Myocyte (in vitro differentiated cells): ENCODE measurements around the gene ERF. TPM values are rescaled to one million over a fixed set of nuclear protein-coding genes. Genes with fewer than 3 reads are reported as not detected.

ENCODE experiments used
- DNase-seq: peaks from one replicate; pipeline ENCODE4 v3.0.0-alpha.2; 2012; ENCODE audit warnings: low read depth
- total RNA-seq: library from RNA; depleted of rRNA; stranded (reverse); fragments of >200 nt; gene quantifications from 2 replicates; pipeline ENCODE4 v1.2.3, GENCODE V29; 2014

ERF gene
- total RNA-seq, 1 donor from 2014 or later: 55.2 TPM

DNA sequence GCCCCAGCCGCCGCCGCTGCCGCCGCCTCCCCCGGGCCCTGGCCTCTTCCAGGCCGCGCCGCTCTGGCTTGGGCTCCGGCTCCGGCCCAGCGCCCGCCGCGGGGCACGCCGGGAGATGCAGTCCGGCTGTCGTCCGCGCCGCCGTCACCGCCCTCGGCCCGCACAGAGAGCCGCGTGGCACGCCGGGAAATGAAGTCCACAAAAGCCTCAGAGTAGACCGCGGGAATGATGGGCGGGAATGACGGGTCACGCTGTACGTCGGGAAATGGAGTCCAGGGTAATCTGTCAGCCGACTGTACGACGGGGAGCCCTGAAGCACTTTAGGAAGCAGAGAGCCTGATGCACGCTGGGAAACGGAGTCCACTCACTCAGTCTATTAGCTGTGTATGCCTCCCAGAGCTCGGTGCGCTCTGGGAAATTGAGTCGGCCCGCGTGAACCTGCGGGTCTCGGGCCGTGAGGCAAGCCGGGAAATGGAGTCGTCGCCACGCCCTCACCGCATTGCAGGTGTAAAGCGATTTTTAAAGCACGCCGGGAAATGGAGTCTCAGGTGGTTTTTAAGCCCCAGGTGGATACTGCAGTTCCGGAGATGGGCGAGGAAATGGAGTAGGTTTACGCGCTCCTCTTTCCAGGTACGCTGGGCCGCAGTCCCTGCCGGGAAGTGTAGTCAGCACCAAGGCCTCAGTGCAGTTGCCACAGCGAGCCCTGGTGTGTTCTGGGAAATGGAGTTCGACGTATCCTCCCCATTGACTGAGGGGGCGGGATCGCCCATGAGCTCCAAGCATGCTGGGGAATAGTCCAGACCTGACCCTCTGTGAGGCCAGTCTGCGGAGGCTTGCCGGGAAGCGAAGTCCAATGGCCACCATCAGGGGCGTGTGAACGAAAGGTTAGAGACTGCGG is 12.2 kb downstream of the ERF start, which contains the start of gene GSK3A:
GSK3A (minus strand) TSS at position 91 of the 898 bp plus-strand sequence. CDS start 137 bp downstream, outside the sequence.
- peak; percentile 100 for DNase-seq

DNA sequence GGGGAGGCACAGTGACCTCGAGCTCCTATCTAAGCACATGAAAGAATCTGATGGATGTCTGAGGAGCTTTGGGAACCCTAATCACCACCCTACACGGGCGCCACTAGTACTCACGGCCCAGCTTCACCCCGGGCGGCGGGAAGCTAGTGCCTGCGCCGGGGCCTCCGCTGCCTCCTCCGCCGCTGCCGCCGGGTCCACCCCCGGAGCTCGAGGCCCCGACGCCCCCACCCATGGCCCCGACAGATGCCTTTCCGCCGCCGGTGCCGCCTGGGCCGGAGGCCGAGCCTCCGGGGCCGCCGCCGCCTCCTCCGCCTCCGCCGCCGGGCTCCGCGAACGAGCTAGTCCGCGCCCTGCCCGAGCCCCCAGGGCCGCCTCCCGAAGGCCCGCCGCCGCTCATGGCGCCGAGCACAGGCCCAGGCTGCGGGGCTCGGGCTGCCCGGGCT is 12.8 kb downstream of the ERF start:
- peak; percentile 10 for DNase-seq

DNA sequence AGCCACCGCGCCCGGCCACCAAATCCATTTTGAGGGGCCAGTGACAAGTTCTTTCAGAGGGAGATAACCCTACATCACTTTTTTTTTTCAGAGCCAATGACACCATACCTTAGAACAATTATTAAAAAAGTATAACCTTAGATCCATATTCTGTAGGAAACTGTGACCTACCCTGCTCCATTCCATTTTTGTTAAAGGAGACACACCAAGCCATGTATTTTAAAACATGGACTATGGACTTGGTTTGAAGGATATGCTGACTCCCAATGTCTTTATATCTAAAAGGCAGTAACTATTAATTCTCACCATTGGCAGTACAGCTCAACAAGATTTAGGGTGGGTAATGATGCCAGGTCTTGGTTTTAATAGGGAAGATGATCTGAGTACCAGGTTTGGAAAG is 13.6 kb downstream of the ERF start:
- no peak for DNase-seq

DNA sequence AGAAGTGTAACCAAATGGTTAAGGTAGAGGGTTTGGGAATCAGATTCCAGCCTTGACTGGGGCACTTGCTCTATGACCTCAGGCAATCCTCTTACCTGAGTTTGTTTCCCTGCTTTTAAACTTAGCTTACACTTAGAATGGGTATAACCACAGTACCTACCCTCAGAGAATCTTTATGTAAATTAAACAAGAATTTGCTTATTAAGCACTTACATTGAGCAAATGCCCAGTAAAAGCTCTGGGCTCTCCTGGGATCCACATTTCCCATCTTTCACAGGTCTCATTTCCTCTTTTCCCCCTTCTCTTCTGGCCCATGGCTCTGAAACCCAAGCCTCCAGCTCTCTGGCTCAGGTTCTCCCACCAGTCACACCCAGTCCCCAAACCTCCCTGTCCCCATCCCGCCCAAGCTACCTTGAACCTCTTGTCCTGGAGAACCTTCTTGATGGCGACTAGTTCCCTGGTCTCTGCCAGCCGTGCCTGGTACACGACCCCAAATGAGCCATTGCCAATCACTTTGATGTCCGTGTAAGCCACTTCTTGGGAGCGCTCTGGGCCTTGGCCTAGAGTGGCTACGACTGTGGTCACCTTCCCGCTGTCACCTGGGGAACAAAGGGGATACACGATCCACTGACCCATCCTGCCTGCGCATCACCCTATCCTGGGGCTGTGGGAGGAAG is 15.2 kb downstream of the ERF start:
- DNase-seq: no peak

DNA sequence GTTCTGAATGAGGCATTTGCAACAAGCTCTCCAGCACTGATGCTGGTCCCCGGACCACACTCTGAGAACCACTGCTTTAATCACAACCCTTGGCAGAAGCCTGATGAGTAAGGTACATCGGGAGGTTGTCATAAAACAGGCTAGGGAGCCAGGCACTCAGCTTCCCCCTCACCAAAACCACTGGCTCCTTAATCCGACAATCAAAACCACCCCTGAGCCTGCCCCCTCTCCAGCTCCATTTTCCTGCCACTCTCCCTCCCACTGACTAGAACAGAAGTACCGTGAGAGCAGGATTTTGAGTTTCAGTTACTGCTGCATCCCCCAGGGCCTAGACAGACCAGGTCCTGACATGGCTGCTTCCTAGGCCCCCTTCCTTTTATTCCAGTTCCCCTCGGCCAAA is 19.7 kb downstream of the ERF start:
- no peak for DNase-seq

DNA sequence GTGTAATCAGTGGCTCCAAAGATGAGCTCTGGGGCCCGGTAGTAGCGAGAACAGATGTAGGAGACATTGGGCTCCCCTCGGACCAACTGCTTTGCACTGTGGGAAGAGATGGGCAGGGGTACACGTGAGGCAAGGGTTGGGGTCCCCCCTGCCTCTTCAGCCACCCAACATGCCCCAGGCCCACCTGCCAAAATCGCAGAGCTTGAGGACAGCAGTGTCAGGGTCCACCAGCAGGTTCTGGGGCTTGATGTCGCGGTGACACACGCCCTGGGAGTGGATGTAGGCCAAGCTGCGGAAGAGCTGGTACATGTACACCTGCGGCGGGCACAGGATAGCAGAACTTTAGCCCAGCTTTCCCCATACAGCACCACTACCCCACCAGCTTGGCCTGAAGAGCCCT is 20.6 kb downstream of the ERF start:
- DNase-seq: no peak

DNA sequence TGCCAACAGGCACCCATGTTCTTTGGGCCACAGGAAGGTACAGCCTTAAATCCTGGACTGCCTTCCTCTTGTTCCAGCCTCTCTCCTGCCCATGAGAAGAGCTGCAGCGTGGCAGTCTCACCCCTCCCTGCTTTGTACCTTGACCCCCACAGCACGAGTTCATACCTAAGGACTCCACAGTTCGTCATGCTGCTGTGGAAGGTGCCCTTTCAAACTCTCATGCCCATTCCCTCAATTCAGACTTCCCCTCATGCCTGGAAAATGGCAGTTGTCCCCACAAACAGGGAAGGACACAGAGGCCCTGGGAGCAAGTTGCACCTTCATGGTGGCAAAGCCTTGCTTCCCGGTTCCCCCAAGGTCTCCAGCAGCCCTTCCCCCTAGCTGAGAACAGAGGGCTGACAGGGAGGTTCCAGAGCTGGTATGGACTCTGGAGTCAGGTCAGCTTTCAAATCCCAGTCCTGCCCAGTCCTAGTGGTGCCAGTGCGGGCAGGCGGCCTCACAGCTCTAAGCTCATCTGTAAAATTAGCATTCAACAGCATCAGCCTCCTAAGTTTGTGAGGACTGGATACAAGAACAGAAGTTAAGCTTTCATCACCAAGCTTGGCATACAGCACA is 21.1 kb downstream of the ERF start:
- no peak for DNase-seq

DNA sequence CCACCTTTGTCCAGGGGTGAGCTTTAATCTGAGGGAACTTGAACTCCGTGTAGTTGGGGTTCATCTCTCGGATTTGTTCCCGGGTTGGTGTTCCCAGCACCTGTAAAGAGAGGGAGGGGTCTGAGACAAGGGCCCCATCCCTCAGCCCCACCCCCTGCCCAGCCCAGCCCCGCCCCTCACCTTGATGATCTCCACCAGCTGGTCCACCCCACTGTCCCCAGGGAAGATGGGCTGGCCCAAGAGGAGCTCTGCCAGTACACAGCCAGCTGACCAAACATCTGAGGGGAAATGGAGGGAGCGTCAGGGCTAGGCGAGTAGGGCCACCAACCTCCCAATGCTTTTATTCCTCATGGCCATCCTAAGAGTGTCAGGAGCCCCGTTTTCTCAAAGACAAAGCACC is 21.8 kb downstream of the ERF start:
- DNase-seq: peak; percentile 39

DNA sequence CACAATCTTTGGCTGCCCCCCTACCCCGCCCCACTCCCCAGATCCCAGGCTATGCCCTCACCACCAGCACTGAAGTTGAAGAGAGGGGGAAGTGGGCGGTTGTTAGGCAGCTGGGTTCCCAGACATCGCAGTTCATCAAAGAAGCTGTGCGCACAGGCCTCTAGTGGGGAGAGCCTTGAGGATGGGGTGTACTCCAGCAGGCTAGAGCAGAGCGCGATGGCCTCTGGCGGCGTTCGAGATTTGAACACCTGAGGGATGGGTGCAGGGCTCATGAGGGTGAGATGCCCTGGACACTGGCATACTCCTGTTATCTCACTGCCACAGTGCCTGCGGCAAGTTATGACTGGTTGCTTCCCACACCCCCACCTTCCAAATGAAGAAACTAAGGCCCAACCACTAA is 22.5 kb downstream of the ERF start:
- no peak for DNase-seq

DNA sequence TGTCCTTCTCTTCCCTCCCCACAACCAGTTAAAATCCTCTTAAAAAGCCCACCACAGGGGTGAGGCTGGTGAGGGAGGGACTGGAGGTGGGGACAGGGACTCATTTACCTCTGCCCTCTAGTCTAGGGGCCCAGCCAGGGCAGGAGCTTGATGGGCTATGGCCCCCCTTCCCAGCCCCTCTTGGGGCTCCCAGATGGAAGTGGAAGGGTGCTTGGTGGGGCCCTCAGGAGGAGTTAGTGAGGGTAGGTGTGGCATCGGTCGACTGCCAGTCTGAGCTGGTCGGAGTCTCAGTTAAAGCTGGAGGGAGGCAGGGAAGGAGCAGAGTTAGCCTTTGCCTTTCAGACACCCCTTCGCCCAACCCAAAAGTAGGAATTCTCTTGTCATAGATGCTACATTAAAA is 24.4 kb downstream of the ERF start:
- DNase-seq: no peak

DNA sequence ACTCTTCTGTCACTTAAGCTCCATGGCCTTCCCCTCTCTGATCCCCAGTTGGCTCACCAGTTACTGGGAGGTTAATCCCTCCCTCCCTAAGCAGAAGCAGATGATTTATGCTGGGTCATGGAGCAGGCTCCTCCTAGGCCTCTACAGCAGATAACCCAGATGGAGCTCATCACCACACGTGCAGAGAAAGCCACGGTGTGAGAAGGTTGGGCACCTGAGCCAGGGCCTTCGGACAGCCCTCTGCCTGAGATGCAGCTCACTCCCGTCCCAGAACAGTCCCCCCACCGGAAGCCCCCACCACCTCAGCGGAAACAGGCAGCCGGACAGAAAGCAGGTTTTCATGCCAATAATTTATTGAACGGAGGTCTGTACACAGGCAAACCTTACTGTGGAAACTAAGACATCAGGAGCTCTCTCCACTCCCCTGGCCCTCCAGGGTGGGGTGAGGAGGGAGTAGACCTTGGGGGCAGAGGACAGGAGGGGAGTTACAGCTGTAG is 25.0 kb downstream of the ERF start:
- DNase-seq: no peak

DNA sequence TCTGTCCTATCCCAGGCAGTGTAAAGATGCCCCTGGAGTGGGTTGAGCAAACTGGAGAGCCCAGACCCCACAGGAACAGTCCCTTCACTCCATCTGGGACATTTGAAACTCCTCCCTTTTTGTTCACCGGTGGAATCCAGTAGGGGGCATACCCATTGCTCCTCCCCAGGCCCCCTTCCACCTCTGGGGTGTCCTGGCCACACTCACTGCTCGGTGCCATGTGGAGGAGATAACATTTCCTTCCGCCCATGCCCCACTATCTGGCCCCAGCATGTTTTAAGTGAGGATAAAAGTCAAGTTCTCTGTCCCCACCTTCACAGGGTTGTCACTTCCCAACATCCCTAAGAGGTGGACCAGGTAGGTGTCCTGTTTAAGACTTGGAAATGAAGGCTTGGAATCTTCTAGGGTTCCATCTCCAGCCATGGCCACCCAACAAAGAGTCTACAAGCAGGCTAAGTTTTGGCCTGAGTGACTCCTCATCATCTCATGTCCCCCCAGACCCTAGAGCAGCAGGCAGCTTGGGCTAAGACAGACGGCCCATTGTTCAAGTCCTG is 25.6 kb downstream of the ERF start:
- no peak for DNase-seq

DNA sequence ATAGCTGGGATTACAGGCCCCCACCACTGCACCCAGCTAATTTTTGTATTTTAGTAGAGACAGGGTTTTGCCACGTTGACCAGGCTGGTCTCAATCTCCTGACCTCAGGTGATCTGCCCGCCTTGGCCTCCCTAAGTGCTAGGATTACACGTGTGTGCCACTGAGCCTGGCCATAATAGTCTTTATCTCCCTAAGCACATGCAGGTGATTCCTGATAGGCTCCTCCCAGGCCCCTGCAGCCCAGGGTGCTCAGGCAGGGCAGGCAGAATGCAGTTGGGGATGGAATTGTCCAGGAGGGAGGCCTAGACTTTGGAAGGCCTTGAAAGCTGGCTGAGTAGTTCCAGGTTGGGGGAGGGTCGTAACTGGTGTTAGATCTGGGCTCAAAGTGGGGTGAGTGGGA is 26.3 kb downstream of the ERF start:
- DNase-seq: no peak

DNA sequence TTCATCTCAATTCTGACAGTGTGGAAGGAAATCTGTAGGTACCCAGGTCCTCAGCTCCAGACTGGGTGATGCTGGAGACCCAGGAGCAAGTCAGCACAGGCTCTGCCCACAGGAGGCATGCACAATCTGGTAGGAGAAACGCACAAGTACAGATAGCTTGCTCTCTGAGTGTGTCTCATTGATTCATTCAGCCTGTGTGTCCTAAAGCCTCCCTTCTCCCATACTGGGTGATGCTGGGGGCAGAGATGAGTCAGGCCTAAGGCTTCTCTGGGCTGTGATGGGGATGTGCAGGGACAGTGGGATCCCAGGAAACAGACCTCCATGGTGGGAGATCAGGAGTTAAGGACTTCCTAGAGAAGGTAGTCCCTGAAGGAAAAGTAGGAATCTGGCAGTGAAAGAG is 28.0 kb downstream of the ERF start:
- no peak for DNase-seq

DNA sequence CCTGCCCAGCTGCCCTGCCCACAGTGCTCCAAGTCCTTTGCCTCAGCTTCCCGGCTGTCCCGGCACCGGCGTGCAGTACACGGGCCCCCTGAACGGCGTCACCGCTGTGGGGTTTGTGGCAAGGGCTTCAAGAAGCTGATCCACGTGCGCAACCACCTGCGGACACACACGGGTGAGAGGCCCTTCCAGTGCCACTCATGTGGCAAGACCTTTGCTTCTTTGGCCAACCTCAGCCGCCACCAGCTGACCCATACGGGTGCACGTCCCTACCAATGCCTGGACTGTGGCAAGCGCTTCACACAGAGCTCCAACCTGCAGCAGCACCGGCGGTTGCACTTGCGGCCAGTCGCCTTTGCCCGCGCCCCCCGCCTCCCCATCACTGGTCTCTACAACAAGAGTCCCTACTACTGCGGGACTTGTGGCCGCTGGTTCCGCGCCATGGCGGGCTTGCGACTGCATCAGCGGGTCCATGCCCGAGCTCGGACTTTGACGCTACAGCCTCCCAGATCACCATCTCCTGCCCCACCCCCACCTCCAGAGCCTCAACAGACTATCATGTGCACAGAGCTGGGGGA is 29.1 kb downstream of the ERF start:
- DNase-seq: no peak

DNA sequence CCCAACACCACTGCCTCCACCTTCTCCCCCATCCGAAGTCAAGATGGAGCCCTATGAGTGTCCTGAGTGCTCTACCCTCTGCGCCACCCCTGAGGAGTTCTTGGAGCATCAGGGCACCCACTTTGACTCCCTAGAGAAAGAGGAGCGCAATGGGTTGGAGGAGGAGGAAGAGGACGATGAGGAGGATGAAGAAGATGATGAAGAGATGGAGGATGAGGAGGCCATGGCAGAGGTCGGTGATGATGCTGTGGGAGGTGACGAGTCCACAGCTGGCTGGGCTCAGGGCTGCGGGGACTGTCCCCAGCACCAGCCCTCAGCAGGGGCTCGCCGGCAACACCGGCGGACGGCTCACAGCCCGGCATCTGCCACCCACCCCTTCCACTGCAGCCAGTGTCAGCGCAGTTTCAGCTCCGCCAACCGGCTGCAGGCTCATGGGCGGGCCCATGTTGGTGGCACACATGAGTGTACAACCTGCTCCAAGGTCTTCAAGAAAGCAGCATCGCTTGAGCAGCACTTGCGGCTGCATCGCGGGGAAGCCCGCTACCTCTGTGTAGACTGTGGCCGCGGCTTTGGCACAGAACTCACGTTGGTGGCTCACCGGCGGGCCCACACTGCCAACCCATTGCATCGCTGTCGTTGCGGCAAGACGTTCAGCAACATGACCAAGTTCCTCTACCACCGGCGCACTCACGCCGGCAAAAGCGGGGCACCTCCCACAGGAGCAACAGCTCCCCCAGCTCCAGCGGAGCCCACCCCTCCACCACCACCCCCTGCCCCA is 29.8 kb downstream of the ERF start:
- no peak for DNase-seq

DNA sequence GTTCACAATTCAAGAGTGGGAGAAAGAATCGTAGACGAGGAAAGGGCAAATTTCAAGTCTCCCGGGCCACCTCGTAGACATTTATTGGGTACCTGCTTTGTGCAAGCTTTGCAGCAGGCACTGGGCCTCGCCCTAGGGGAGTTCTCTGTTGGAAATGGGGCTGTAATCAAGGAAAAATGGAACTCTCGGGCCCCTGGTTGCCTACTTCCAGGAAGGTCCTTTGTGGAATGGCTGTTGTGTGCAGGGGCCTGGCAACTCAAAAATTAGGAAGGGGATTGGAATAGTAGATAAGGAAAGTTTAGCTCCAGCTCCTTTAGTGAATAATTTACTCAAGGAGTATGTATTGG is 34.2 kb downstream of the ERF start:
- no peak for DNase-seq

DNA sequence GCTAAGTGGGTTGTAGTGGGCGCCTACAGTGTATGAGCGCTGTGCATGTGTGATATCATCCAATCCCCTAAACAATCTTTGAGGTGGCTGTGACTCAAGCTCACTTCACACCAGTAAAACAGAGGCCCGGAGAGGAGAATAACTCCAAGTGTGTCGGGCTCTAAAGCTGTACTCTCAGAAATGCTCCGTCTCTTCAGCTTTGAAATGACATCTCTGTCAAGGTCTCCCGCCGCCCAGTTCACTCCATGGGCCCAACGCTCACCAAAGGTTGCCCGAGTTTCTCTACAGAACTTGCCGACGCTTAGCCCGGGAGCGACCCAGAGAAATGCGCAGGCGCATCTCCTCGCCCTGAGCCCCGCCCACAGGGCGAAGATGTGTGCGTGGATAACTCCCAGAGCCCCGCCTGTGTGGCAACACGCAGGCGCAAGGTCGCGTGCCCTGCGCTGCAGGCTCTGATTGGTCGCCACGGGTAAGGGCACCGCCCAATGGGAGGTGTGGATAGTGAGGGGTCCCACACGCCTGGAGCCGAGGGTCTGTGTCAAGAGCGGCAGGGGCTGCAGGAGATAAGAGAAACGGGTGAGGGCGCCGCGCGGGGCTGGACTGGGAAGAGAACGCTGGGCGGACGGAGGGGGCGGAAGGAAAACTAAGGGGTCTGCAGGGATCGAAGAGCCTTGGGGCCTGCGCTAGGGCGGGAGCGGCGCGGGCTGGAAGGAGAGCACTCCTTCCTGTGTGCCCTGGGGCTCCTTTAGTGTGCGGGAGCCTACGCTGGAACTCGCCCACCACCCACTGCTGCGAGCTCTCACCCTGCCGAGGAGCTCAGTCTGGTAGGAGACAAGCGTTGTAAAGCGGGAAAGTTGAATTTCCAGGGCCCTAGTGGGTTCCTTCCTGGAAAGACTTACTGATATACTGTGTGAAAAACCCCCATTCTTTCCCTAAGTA is 34.8 kb downstream of the ERF start, which contains the start of gene ZNF526:
ZNF526 (plus strand) TSS at position 501 of the 939 bp plus-strand sequence. CDS start 4,092 bp downstream, outside the sequence.
- DNase-seq: peak; percentile 98
